HG03571 (cell line): ENCODE data around the gene LENEP.

Experiments used
- ATAC-seq: cut with Tn5 transposase; IDR thresholded peaks from one replicate; pipeline ENCODE4 v1.9.1; 2021; ENCODE audit not compliant: unreplicated experiment

LENEP gene

DNA sequence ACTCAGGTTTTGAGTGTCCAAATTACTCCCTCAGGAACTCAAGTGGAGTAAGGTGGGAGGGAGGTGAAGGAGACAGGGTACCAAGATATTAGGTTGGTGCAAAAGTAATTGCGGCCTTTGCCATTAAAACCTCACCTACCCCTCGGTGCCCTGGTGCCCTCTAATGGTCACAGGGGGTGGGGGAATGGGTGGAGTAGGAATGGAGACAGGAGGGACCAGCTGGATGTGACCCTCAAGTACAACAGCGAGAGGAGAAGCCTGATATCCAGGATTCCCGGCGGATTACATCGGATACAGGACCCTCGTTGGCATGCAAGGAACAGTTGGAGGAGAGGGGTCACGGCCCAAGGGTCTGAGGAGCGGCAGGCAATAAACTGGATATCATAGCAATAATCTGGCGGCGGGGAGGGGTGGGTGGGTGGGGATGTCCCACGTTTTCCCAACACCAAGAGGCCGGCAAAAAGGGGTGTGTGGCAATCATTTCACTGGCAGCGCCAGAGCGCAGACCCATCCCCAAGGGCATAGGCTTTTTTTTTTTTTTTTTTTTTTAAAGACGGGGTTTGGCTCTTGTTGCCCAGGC, 4.9 kb downstream of the LENEP start:
- ATAC-seq = no peak

DNA sequence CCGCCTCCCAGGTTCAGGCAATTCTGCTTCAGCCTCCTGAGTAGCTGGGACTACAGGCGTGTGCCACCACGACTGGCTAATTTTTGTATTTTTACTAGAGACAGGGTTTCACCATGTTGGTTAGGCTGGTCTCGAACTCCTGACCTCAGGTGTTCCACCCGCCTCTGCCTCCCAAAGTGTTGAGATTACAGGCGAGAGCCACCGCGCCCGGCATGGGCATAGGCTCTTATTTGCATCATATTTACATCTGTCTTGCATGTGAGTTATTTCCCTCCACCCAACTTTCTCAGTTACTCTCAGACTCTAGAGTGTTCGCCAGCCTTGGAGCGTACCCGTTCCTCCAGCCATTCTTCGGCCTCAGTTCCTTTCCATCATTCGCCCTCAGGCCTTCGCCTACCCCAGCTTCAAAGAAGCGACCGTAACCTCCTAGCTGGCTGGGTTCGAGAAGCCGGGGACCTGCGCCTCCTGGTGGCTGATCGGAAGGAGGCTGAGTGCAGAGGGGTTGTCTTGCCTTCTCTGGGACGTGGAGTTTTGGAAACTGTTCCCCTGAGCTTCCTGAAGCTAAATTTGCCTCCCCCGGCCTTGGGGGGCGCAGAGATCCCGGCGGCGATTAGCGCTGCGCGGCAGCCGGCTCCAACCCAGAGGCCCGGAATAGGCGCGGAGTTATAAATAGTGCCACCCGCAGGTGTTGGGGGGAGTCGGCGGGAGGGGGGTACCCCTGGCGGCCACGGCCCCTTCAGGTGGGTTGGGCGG, 5.6 kb downstream of the LENEP start:
- no peak for ATAC-seq

DNA sequence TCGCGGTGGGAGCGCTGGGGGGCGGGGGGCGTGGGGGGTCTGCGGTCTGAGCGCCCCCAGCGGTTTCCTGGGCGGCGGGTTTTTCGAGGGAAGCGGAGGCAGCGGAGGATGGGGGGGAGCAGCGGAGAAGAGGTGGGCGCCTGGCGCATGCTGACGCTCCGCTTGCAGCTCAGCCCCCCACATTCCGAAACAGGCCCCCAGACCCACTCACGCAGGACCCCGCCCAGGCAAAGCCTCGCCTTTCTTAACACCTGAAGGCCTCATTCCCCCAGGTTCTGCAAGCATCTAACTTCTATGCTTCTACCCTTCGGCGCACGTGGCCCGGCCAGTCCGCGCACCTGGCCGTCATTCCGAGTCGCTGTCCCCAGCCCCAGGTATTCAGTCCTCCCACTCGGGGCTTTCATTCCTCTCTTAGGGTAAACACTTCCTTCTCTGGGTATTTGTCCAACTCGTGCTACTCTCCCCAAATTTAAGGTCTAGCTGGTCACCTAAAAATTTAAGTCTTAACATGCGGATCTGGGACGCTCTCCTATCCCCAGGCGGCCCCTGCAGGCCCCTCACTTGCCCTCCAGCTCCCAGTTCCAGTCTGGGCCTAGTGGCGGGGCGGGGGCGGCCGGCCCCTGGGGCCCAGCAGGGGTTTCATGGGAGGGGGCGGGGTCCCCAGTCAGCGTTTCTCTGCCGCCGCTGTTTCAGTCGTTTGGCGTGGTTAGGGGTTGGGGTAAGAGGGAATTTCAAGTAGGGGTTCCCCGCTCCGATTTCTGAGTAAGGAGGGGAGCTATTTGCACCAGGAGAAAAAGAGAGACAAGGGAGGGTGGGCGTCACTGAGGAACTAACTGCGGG, 6.4 kb downstream of the LENEP start:
- ATAC-seq = no peak

DNA sequence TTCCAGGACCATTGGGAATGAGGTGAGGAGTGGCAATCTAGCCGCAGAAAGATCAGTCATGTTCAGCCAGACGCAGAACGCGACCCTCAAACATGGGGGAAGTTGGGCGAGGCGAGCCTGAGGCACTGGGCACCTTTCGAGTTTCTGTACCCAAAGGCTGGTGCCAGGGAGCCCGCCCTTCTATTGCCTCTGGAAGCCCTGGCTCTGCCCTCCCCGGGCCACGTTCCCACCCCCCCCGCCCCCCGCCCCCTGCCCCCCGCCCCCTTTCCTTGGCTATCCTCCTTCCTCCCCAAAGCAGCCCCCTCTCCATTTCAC, 7.0 kb downstream of the LENEP start:
- no peak for ATAC-seq

DNA sequence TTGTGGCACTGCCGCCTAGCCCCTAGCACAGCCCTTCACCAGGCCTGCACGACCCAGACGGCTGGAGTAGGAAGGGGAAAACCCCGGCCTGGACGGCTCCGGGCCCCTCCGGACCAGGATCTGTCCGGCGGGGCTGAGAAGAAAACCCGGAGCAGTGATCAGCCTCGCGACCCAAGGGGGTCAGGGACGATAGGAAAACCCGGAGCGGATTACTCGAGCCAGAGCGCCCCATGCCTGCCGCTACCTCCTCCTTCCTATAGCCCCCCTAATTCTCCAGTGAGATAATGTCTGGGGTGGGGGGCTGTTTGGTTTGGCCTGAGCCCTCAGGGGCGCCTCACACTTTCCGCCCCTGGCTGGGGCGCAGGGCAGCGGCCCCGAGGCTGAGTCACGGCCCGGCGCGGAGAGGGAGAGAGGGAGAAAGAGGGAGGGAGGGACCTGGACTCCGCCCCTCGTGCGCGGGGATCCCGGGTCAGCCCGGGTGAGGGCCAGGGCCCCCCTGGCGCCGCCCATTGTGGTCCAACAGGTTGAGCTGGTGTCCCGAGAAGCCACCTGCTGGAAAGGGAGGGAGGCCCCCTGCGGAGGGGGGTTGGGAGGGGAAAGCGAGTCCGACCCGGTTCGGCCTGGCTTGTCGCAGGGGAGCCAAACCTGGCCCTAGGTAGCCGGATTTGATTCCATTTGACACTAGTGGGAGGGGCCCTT, 7.5 kb downstream of the LENEP start:
- ATAC-seq = peak; percentile 35

DNA sequence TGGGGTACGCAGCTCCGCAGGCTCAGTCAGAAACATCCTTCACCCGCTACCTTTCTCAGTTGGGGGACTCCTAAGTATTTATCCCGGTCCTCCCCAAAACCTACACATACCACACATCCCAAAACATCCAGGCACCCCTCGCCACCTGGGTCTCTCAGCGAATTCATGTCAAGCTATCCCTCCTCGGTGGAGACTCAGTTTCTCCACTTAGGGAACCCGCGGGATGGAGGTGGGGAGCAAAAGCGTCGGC, 8.0 kb downstream of the LENEP start:
- no peak for ATAC-seq

DNA sequence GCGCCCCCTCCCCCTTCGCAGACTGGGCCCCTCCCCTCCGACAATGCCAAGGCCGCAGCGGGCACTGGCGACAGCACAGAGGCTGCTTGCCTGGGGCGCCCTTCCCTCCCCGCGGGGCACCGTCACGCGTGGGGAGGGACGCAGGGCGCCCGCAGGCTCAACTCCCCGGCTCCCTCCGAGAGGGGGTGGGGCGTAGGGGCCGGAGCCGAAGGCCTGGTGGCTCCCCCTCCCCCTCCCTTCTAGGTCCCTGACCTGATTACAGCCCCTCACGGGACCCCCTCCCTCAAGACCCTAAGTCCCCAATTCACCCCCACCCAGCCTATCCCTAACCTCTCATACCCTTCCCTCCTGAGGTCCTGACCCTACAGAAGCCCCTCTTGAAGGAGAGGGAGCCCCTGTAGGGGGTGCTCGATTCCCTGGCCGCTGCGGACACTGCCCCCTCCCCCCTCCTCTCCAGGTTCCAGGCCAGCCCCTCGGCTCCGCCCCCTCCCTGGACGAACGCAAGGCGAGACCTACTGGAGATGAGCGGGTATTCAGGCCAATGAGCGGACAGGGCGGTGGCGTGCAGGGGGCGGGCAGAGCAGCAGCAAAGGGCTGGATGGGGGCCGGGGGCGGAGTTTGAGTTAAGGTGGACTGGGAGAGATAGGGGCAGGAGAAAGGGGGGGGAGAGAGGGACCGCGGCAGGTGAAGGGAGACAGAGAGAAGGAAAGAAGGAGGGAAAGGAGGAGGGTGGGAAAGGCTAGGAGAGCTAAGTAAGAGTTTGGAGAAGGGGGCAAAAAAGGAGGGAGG, 8.5 kb downstream of the LENEP start:
- ATAC-seq = peak; percentile 53

DNA sequence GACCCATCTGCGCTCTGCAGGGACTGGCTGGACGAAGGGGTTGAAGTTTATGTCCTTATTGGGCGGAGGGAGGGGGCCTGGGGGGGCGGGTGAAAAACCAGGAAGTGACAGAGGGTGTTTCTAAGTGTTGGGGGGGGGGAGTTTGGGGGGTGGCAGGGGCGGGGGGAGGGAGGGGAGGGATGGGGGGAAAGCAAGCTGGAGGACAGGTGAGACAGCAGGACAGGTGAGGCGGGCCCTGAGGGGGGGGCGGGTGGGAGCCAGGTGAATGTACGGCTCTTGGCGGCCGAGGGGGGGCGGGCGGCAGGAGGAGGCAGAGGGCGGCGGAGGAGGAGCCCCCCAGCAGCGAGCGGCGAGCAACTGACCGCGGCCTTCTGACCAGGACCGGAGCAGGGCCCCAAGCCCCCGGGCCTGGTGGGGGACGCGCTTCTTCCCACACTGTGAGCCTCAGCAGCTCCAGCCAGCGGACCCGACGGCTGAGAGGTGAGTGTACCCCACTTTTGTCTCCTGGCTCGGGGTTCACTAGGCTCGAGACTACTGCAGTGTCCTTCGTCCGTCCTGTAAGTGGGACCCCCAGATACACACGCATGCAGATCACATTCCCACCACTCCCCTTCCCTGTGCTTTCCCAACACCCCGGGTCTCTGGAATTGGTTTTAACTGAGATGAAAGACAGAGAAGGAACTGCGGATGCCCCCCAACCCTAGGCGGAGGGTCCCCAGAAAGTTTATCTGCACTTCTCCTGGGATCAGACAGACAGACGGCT, 9.3 kb downstream of the LENEP start, which contains the start of gene ZBTB7B:
TSS of gene ZBTB7B (plus strand) at position 339 of the 763 bp plus-strand sequence. CDS start 11,859 bp downstream, outside the sequence.
- ATAC-seq = no peak

DNA sequence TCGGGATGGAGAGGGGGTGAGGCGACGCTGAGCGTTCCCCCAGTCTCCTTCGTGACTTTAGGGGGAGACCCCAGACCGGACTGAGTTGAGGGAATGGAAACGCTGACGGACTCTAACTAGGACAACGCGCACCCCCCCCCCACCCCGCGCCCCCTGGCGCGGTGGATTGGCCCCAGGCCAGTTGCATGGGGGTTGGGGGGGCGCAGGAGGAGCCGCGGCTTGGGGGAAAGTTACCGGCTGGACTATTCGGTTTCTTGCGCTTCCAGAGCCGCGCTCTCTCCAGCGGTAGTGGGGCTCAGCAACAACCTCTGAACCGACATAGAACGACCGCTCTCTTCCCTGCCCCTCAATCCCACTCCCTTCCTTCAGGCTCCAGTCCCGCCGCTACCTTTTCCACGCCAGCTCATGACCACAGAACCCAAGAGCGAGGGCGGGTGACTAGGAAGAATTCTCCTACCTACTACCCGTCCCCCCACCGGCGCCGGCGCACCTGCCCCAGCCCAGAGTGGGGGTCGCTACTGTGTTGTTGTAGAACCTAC, 9.9 kb downstream of the LENEP start:
- no peak for ATAC-seq

DNA sequence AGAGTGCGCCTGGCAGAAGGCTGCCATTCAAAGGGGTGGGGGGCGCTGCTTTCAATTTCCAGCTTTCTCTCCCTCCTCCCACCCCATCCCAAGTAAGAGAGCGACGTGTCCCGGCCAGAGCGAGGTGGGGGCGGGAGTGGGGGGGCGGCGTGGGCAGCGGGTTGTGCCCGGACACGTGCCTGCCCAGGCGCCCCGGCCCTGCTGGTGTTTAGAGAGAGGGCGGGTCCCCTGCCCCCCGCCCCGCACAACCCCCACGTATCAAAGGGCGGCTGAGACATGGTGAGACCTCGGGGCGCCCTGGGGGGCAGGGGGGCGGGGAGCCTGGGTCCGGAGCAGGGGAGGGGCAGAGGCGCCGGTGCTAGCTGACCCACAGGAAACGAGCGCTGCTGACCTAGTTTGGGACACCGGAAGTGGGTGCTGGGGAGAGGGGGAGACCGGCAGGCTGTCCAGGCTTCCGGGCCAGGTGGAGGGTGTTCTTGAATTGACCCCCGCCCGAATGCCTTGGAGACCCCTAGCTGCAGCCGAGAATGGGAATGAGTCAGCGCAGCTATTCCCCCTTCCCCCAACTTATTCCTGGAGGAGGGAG, 10.5 kb downstream of the LENEP start:
- ATAC-seq = no peak

DNA sequence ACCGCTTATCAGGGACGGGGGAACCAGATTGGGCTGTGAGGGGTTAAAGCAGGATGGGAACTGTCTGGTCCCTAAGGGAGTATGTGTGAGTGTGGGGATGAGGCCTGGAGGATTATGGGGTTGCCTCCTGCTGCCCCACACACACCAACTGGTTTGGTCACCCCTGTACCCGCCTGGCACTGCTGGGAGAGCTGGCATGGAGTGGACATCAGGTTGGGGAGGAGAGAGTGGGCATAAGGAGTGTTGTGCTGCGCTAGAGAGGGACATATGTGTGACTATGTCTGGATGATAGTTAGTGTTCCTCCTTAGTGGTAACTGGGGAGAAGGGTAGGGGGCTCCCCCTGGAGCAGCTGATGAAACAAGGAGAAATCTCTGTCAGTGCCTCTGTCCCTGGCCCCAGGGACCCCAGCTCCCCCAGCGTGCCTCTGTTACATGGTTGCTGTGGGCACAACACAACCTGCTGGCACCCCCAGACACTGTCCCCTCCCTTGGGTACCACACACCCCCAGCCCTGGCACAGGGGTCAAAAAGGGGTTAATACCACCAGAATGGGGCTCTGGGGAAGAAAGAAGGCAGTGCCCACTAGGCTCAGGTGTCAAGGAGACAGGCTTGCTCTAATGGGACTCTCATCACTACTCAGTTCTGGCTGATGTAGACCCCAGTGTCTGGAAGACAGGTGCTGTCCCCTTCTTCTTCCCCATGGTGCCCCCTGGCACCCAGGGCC, 11.1 kb downstream of the LENEP start:
- no peak for ATAC-seq

DNA sequence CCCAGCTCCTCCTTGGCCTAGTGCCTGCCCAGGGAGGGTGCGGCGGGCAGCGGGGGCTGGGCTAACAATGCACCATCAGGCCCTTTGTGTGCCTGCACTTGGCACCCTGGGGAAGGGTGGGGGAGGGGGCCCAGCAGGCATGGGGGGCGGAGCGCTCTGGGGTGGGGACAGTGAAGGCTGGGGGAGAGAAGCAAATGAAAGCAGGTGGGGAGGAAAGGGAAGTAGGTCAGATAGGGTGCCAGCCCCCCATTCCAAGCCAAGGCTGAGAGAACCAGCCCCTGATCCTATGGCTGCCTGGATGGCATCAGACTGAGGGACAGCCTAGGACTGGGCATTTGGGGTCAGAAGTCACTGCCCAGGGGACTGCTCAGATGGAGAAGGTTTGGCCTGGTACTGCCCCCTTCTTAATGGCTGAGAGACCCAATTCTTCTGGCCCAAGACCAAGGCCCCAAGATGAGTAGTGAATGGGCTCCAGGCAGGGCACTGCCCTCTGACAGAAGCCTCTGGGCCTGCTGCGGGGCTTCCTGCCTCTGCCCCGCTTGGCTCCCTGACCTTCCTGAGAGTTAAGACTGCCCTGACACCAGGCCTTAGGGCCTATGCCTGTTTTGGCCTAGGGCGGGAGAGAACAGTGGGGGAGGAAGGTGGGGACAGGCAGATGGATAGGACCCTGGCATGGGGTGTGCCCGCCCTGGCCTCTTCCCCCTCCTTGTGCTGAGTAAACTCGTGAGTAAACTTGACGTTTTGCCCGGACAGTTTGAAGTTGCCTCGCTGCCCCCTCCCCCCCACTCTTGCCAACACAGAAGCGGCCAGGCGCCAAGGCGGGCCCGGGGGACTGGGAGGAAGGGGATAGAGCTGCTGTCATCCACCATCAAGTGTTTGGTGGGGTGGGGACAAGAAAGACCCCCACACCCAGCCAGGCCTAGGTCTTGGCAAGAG, 12.0 kb downstream of the LENEP start:
- ATAC-seq = no peak

DNA sequence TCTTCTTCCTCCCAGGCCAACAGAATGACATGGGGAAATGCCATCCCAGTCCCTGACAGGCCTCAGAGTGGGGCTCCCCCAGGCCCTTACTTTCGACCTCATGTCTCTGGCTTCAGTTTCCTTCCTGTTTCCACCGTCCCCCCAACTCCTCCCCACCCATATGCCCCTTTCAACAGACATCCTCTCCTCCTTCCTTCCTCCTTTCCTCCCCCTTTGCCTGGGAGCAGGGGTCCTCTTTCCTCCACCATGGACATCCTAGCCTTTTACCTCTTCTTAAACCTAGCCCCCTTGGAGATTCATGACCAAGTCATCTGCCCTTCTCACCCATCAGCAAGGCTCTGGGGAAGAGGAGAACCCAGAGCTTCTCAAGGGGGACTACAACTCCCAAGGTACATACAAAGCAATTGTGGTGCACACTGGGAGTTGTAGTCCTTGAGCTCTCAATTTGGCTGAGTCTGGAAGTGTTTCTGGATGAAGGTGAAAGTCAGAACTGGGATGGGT, 13.3 kb downstream of the LENEP start:
- no peak for ATAC-seq

DNA sequence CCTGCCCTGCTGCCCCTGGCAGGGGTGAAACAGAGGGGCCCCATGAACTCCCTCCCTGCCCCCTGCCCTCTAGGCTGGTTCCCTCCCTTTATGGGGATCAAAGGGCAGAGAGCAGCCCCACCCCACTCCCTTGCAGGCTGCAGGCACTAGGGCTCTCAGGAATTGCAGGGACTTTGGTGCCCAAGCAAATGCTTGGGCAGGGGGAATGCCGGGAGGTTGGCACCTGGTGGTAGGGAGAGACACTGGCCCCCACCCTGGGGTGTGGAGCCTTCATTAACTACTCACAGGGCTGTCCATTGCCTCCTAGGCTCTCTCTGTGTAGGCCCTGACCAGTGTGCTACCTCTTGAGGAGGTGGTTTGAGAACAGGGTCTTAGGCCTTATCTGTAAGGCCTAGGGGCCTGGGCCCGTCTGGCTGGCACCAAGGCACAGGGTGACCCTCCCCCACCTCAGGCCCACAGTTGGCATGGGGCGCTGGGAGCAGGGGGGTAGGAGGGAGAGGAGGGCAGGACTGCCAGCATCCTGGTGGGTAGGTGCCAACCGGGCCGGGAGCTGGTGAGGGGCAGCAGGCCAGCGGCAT, 14.0 kb downstream of the LENEP start:
- no peak for ATAC-seq

DNA sequence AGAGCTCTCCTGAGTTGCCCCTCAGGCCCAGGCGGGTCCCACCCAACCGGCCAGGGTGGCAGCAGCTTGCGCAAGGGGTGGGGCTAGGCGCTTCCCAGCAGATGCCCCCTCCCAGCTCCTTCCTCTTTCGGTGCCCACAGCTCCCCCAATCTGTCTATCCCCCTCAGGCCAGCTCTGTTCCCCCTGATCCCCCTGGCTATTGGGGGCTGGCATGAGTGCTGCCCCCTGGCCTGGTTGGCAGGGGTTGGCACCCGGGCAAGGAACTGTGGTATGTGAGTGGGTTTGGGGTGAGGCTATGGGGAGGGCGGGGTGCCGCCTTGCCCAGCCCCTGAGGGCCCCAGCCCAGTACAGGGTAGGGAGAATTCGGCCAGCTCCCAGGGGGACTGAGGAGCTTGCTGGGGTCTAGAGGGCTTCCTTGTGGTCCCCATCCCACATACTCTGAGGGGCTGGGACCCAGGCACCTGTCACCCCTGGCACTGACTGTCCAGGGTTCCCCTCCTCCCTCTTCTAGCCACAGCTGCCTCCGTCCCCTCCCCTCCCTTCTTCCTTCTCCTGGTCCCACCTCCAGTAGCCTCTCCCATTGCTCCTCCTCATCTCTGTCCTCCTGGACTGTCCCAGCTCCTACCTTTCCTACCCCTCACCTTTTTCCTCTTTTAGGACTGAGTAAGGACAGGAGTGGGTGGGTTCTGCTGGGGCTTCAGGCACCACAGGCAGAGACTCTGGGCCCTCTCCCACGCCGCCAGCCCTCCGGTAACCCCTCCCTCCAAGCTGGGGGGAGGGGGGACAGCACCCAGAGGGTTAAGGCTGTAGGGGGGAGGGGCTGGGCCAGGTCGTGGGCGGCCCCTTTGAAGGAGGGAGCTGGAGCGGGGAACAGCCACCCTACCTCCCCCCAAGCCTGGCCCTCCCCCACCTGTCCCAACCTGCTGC, 14.9 kb downstream of the LENEP start:
- ATAC-seq = no peak

DNA sequence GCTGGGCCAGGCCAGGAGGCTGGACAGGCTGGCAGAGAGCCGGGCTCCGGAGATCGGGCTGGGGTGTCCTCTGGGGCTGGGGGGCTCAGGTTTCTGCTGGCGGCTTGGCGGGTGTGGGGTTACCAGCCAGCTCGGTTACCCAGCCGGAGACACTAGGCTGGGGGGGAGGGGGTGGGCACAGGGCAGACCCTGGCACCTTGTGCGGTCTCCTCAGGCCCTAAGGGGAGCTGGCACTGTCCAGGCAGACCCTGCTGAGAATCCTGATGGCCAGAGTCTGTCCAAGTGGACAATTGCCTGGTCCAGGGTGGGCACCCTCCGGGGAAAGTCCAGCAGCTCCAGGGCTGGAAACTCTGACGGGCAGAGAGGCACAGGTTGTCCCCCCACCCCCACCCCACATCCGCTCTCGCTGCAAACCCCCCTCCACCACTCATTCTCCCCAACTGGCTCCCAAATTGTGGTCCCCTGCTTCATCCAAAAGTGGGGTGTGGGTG, 15.9 kb downstream of the LENEP start:
- no peak for ATAC-seq
